Aortic smooth muscle cell (primary cell): ENCODE measurements around the gene NMUR1. TPM values are rescaled to one million over a fixed set of nuclear protein-coding genes. Genes with fewer than 3 reads are reported as not detected.

Experiments used
- total RNA-seq: library from RNA; depleted of rRNA; stranded (reverse); fragments of >200 nt; gene quantifications from 2 replicates; pipeline ENCODE4 v1.2.3, GENCODE V29; 2014

NMUR1 gene, protein sequence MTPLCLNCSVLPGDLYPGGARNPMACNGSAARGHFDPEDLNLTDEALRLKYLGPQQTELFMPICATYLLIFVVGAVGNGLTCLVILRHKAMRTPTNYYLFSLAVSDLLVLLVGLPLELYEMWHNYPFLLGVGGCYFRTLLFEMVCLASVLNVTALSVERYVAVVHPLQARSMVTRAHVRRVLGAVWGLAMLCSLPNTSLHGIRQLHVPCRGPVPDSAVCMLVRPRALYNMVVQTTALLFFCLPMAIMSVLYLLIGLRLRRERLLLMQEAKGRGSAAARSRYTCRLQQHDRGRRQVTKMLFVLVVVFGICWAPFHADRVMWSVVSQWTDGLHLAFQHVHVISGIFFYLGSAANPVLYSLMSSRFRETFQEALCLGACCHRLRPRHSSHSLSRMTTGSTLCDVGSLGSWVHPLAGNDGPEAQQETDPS
- under 0.01 TPM in 1 of 2 replicates, not detected in the other for total RNA-seq

GRCh38 chr2:231530099-231531011 is at the start of gene NMUR1:
Gene NMUR1 (minus strand): TSS chr2:231530445. CDS start chr2:231530361, 84 bp downstream.

Other genes with a start within 250 kb of the NMUR1 start
- gene B3GNT7, start 134.7 kb downstream of the NMUR1 start, total RNA-seq: 0.25 and 0.26 TPM in 2 replicates
- 207 and 232 TPM in 2 replicates for gene NCL, start 66.0 kb downstream of the NMUR1 start, total RNA-seq
- not detected in 2 replicates for gene TEX44, start 62.4 kb upstream of the NMUR1 start, total RNA-seq
- 1,040 and 1,114 TPM in 2 replicates for gene PTMA, start 178.1 kb upstream of the NMUR1 start, total RNA-seq